ENCODE data around the gene PUM1. TPM values are rescaled to one million over a fixed set of nuclear protein-coding genes. Genes with fewer than 3 reads are reported as not detected.

PUM1 gene
- total RNA-seq, 2 donors from 2014 or later = 207 to 210 TPM

- WGBS, 2 experiments (ENCODE audit: insufficient coverage in 1 of 2, insufficient read length in 1 of 2) = 96 to 97% methylated on average over 11 of the region's 11 CpGs
- H3K4me3 ChIP-seq (ENCODE audit: low read length) = no peak overlapping the region
- Mint-ChIP-seq H3K27me3 (ENCODE audit: insufficient read depth) (no peaks in the 10 kb centered on the region), H3K4me1 (no peaks in the 10 kb centered on the region), H3K9me3 (no peaks in the 10 kb centered on the region), H3K4me3 (no peak overlapping the region), H3K27ac (no peak overlapping the region), H3K36me3 (ENCODE audit: low read depth) (peaks cover 81% of the 10 kb centered on the region)
- no peak for DNase-seq
- no peak for TF ChIP-seq CTCF (conservative IDR thresholded peaks at IDR 0.05)
- no peak overlapping the region for H3K9ac ChIP-seq (ENCODE audit: extremely low read depth, low read length, poor library complexity, severe bottlenecking)
- no peaks in the 10 kb centered on the region for H3K4me1 ChIP-seq (ENCODE audit: control insufficient read depth, insufficient read depth, low read length)
- no peaks in the 10 kb centered on the region for H3K9me3 ChIP-seq (ENCODE audit: control insufficient read depth, low read length)
- peaks cover 92% of the 10 kb centered on the region for H3K36me3 ChIP-seq (ENCODE audit: control insufficient read depth, insufficient read depth, low read length)
- H3K27ac ChIP-seq (ENCODE audit: low read depth, low read length) = no peak overlapping the region
- no peaks in the 10 kb centered on the region for H3K27me3 ChIP-seq (ENCODE audit: control insufficient read depth, insufficient read depth, low read length, poor library complexity, severe bottlenecking)
Measured at GRCh38 chr1:30953685-30954084, 111.8 kb downstream of the PUM1 start.

GRCh38 chr1:30952098-30952497 is 113.4 kb downstream of the PUM1 start:
- Histone ChIP-seq H3K4me3 (ENCODE audit: low read length) (no peak overlapping the region), H3K27me3 (ENCODE audit: control insufficient read depth, insufficient read depth, low read length, poor library complexity, severe bottlenecking) (no peaks in the 10 kb centered on the region), H3K9me3 (ENCODE audit: control insufficient read depth, low read length) (no peaks in the 10 kb centered on the region), H3K9ac (ENCODE audit: extremely low read depth, low read length, poor library complexity, severe bottlenecking) (no peak overlapping the region), H3K27ac (ENCODE audit: low read depth, low read length) (no peak overlapping the region), H3K36me3 (ENCODE audit: control insufficient read depth, insufficient read depth, low read length) (peaks cover 92% of the 10 kb centered on the region), H3K4me1 (ENCODE audit: control insufficient read depth, insufficient read depth, low read length) (no peaks in the 10 kb centered on the region)
- Mint-ChIP-seq H3K9me3 (no peaks in the 10 kb centered on the region), H3K36me3 (ENCODE audit: low read depth) (peaks cover 84% of the 10 kb centered on the region), H3K4me1 (no peaks in the 10 kb centered on the region), H3K27ac (no peak overlapping the region), H3K4me3 (no peak overlapping the region), H3K27me3 (ENCODE audit: insufficient read depth) (no peaks in the 10 kb centered on the region)
- WGBS, 2 experiments (ENCODE audit: insufficient coverage in 1 of 2, insufficient read length in 1 of 2) = 94 to 96% methylated on average over 4 to 5 of the region's 5 CpGs
- TF ChIP-seq CTCF (conservative IDR thresholded peaks at IDR 0.05) = no peak
- no peak for DNase-seq

GRCh38 chr1:30950700-30951099 is 114.8 kb downstream of the PUM1 start:
- no peak for DNase-seq
- H3K36me3 Mint-ChIP-seq (ENCODE audit: low read depth) = peaks cover 82% of the 10 kb centered on the region
- Histone ChIP-seq H3K9ac (ENCODE audit: extremely low read depth, low read length, poor library complexity, severe bottlenecking) (no peak overlapping the region), H3K27me3 (ENCODE audit: control insufficient read depth, insufficient read depth, low read length, poor library complexity, severe bottlenecking) (no peaks in the 10 kb centered on the region), H3K4me1 (ENCODE audit: control insufficient read depth, insufficient read depth, low read length) (no peaks in the 10 kb centered on the region), H3K9me3 (ENCODE audit: control insufficient read depth, low read length) (no peaks in the 10 kb centered on the region), H3K27ac (ENCODE audit: low read depth, low read length) (no peak overlapping the region), H3K4me3 (ENCODE audit: low read length) (no peak overlapping the region), H3K36me3 (ENCODE audit: control insufficient read depth, insufficient read depth, low read length) (peaks cover 90% of the 10 kb centered on the region)
- no peaks in the 10 kb centered on the region for H3K9me3 Mint-ChIP-seq
- WGBS, 2 experiments (ENCODE audit: insufficient coverage in 1 of 2, insufficient read length in 1 of 2) = 93 to 96% methylated on average over 5 of the region's 5 CpGs
- no peak overlapping the region for H3K4me3 Mint-ChIP-seq
- no peaks in the 10 kb centered on the region for H3K27me3 Mint-ChIP-seq (ENCODE audit: insufficient read depth)
- no peaks in the 10 kb centered on the region for H3K4me1 Mint-ChIP-seq
- TF ChIP-seq CTCF (conservative IDR thresholded peaks at IDR 0.05) = no peak
- H3K27ac Mint-ChIP-seq = no peak overlapping the region
